Mammary microvascular endothelial cell (primary cell): ENCODE measurements around the gene WDR17. TPM values are rescaled to one million over a fixed set of nuclear protein-coding genes. Genes with fewer than 3 reads are reported as not detected.

Source experiments
- total RNA-seq: library from RNA; depleted of rRNA; stranded (reverse); fragments of >200 nt; gene quantifications from 2 replicates; pipeline ENCODE4 v1.2.3, GENCODE V29; 2015

WDR17 gene
- 0.05 and 0.20 TPM in 2 replicates for total RNA-seq

GRCh38 chr4:176065435-176066291 is at the start of gene WDR17:
Gene WDR17, plus strand, starts transcription at chr4:176065841. Its CDS starts 45,740 bp downstream, at chr4:176111581.

GRCh38 chr4:176195184-176195978 is 129.7 kb downstream of the WDR17 start, which contains the start of gene SPATA4:
Gene SPATA4, minus strand, starts transcription at chr4:176195585. Its CDS starts 23 bp downstream, at chr4:176195562.

Other genes starting within 250 kb of the WDR17 start
- not detected in 2 replicates for gene SPATA4, start 129.7 kb downstream of the WDR17 start, total RNA-seq
- gene ASB5, start 203.4 kb downstream of the WDR17 start, total RNA-seq = not detected in 2 replicates